SJSA1 (cell line): ENCODE results near the gene BMPR1B. TPM values are rescaled to one million over a fixed set of nuclear protein-coding genes. Genes with fewer than 3 reads are reported as not detected.
A peak's percentile ranks its signal among the peaks of the same experiment; 100 is the strongest.
"Not testable (repeated sequence)": the region's sequence is repeated elsewhere in the genome, so short reads cannot be mapped to it uniquely, and the experiment has no call there.

ENCODE experiments used
- DNase-seq, 2 experiments: peaks; one replicate each; pipeline ENCODE4 v3.0.0-alpha.2; 2015 to 2020; ENCODE audit warnings: low spot score in 2 of 2, low read depth in 1 of 2
- H3K27ac ChIP-seq: fragments of 250-450 bp; sonication (Bioruptor Pico); 2 replicates; pipeline ENCODE4 v1.5.1; 2020; ENCODE audit warnings: mild to moderate bottlenecking, moderate library complexity
- H3K27me3 ChIP-seq: fragments of 250-450 bp; sonication (Bioruptor Pico); replicated peaks from 2 replicates; pipeline ENCODE4 v1.5.1; 2020; ENCODE audit warnings: mild to moderate bottlenecking, moderate library complexity
- H3K36me3 ChIP-seq: fragments of 250-450 bp; sonication (Bioruptor Pico); 2 replicates; pipeline ENCODE4 v1.5.1; 2020; ENCODE audit warnings: mild to moderate bottlenecking
- H3K4me1 ChIP-seq: fragments of 250-450 bp; sonication (Bioruptor Pico); replicated peaks from 2 replicates; pipeline ENCODE4 v1.6.1; 2021; ENCODE audit warnings: mild to moderate bottlenecking
- H3K4me3 ChIP-seq: fragments of 250-450 bp; sonication (Bioruptor Pico); 2 replicates; pipeline ENCODE4 v1.5.1; 2020; ENCODE audit warnings: mild to moderate bottlenecking
- H3K9me3 ChIP-seq: fragments of 250-450 bp; sonication (Bioruptor Pico); replicated peaks from 2 replicates; pipeline ENCODE4 v1.5.1; 2020; ENCODE audit warnings: mild to moderate bottlenecking
- total RNA-seq: library from RNA; depleted of rRNA; stranded (reverse); fragments of >200 nt; shearing (Covaris generic); gene quantifications from 2 replicates; pipeline ENCODE4 v1.2.3, GENCODE V29; 2014

Gene BMPR1B
- total RNA-seq, 1 experiment from 2014 or later: 0.03 TPM

DNA sequence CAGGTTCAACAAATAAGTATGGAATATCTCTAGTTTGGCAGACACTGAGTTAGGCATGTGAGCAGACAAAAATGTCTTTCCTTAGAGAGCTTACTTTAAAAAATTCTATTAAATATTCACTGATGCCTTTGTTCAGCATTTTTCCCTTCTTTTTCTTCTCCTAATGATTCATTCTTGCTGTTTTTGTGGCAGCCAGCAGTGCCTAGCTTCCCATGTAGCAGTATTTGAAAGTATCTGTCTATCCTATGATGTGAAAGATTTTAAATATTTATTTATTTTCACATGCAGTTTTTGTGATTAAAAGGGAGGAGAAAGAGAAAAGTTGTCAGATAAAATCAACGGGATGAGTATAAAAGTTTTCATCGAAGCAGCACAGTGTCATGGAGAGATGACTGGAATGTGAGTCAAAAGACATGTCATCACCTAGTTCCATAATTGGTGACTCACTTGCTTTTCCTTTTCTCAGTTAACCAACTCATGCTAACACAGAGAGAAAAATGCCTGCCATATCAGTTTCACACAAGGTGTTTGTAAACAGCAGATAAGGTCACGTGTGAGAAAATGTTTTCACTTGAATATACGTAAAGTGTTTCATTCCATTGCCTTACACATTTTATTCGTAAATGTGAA is 69.8 kb downstream of the BMPR1B start:
- Histone ChIP-seq H3K27me3 (0 out of 2 replicates have a peak, but pooled peaks cover 3% of the 10 kb centered on the region), H3K27ac (no peak overlapping the region), H3K4me1 (no peaks in the 10 kb centered on the region), H3K4me3 (no peak overlapping the region), H3K36me3 (no peaks in the 10 kb centered on the region), H3K9me3 (no peaks in the 10 kb centered on the region)
- peak in 1 of 2 experiments; percentile 37 for DNase-seq

DNA sequence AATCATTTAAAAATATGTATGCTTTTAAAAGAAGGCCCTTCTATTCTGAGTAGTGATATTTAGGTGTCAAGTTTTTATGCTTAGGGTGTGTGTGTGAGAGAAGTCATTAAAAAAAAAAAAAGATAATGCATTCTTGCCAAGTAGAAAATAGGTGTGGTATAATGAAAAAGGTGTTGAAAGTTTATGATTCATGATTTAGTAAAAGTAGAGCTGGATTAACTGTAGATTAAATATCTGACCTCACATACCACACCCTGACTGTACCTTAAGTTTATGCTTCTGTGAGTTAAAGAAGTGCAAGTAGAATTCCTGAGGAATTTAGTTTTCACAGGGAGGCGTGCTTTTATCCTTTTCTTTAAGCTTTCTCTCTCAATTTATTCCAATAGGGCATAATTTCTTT is 71.1 kb downstream of the BMPR1B start:
- H3K36me3 ChIP-seq: no peaks in the 10 kb centered on the region
- no peaks in the 10 kb centered on the region for H3K9me3 ChIP-seq
- no peaks in the 10 kb centered on the region for H3K4me1 ChIP-seq
- no peak for DNase-seq
- no peak overlapping the region for H3K27ac ChIP-seq
- H3K27me3 ChIP-seq: 0 out of 2 replicates have a peak, but pooled peaks cover 3% of the 10 kb centered on the region
- no peak overlapping the region for H3K4me3 ChIP-seq

DNA sequence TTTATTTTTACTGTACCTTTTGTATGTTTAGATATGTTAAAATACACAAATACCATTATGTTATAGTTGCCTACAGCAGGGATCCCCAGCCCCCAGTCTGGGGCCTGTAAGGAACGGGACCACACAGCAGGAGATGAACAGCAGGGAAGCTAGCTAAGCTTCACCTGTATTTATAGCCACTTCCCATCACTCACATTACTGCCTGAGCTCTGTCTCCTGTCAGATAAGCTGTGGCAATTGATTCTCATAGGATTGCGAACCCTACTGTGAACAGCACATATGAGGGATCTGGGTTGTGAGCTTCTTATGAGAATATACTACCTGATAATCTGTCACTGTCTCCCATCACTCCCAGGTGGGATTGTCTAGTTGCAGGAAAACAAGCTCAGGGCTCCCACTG is 73.9 kb downstream of the BMPR1B start:
- H3K4me3 ChIP-seq: no peak overlapping the region
- 0 out of 2 replicates have a peak, but pooled peaks cover 3% of the 10 kb centered on the region for H3K27me3 ChIP-seq
- no peaks in the 10 kb centered on the region for H3K36me3 ChIP-seq
- no peak for DNase-seq
- H3K9me3 ChIP-seq: no peaks in the 10 kb centered on the region
- no peak overlapping the region for H3K27ac ChIP-seq
- H3K4me1 ChIP-seq: no peaks in the 10 kb centered on the region

DNA sequence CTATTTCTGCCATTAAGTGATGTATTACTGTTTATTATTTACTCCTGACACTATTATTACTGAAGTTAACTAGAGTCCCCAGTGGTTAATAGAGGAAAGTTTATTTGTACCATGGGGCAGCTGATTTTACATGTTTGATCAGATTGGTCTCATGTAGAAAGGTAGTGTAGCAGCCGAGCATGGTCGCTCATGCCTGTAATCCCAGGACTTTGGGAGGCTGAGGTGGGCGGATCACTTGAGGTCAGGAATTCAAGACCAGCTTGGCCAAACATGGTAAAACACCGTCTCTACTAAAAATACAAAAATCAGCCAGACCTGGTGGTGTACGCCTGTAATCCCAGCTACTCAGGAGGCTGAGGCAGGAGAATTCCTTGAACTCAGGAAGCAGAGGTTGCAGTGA is 74.6 kb downstream of the BMPR1B start:
- H3K27ac ChIP-seq, H3K36me3 ChIP-seq, H3K4me3 ChIP-seq, H3K27me3 ChIP-seq, DNase-seq, H3K4me1 ChIP-seq, H3K9me3 ChIP-seq: not testable (repeated sequence)

DNA sequence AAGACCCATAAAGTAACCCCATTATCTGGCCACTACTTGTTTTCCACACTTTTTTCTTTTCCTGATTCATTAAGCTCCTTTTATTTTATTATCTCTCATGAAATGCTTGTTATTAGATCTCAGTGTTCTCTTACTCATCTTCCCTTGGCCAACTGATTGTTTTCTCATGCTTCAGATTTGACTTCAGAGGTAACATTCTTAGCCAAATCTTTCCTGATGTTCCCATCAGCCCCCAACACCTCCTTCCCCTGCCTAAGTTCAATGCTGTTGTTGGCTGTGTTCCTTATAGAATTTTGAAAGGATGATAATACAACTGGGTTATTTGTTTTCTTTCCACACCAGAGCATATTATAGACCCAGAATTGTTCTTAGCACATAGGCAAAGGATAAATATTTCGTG is 75.6 kb downstream of the BMPR1B start:
- Histone ChIP-seq H3K9me3 (no peaks in the 10 kb centered on the region), H3K27me3 (no peaks in the 10 kb centered on the region), H3K36me3 (no peaks in the 10 kb centered on the region), H3K4me1 (no peaks in the 10 kb centered on the region), H3K27ac (no peak overlapping the region), H3K4me3 (no peak overlapping the region)
- no peak for DNase-seq

DNA sequence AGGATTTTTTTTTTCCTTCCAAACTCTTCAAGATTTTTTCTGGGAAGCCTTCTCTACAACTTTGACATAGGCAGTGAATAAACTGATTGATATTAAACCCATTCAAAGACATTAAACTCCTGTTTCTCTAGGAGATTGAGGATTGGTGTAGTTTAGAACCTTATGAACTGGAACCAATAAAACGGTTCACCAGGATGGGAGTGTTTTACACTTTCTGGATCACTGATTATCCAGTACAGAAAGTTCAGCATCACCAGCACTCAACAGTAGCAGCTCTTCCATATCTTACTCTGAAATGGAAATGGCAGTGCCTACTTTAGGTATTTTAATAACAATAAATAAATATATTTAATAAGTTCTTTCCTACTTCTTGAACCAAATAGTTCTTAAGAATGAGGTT is 76.7 kb downstream of the BMPR1B start:
- DNase-seq: no peak
- Histone ChIP-seq H3K4me1 (no peaks in the 10 kb centered on the region), H3K9me3 (no peaks in the 10 kb centered on the region), H3K27me3 (no peaks in the 10 kb centered on the region), H3K4me3 (no peak overlapping the region), H3K27ac (no peak overlapping the region), H3K36me3 (no peaks in the 10 kb centered on the region)

DNA sequence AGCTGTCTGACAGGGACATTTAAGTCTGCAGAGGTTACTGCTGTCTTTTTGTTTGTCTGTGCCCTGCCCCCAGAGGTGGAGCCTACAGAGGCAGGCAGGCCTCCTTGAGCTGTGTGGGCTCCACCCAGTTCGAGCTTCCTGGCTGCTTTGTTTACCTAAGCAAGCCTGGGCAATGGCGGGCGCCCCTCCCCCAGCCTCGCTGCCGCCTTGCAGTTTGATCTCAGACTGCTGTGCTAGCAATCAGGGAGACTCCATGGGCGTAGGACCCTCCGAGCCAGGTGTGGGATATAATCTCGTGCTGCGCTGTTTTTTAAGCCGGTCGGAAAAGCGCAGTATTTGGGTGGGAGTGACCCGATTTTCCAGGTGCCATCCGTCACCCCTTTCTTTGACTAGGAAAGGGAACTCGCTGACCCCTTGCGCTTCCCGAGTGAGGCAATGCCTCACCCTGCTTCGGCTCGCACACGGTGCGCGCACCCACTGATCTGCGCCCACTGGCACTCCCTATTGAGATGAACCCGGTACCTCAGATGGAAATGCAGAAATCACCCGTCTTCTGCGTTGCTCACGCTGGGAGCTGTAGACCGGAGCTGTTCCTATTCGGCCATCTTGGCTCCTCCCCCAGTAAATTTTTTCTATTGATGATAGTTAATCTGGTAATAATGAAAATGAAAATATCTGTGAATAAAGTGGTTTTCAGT is 83.6 kb downstream of the BMPR1B start:
- H3K4me3 ChIP-seq, DNase-seq: not testable (repeated sequence)

DNA sequence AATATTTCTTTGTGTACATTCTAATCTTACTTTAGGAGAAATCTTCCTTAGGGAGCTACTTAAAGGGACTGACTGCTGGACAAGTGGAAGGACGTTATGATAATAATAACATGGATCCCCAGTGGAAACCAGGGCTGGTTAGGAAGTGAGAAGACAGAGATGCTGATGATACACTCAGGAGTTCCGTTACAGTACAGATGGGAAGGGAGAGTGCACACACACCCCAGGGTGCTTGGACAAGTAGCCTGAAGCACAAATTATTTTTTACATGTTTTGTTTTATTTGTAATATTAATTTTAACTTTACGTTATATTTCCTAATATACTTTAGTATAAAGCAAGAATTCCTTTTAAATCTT is 84.1 kb downstream of the BMPR1B start:
- H3K4me3 ChIP-seq: no peak overlapping the region
- H3K9me3 ChIP-seq: 0 out of 2 replicates have a peak, but pooled peaks cover 4% of the 10 kb centered on the region
- no peaks in the 10 kb centered on the region for H3K27me3 ChIP-seq
- no peaks in the 10 kb centered on the region for H3K4me1 ChIP-seq
- H3K36me3 ChIP-seq: no peaks in the 10 kb centered on the region
- no peak for DNase-seq
- H3K27ac ChIP-seq: no peak overlapping the region

More for the DNA sequence above, 83.6 kb downstream of the BMPR1B start:
- H3K9me3 ChIP-seq, H3K36me3 ChIP-seq, H3K4me1 ChIP-seq, H3K27ac ChIP-seq, H3K27me3 ChIP-seq: not testable (repeated sequence)

DNA sequence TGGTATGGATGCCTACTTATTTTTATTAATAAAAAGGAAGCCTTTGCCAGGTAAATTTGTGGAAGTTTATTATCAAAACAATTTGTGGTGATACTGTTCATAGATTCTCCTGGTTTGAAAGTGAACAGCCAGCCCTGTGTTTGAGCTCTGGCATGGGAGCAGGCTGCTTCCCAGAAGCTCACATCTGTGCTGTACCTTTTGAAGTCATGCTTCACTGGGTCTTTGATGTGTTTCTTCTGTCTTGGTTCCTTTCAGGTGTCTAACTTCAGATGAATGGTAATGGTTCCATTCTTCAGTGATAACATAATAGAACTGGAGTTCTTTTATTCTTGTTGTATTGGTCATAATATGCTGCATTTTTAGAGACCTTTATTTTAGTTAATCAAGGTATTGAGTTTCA is 85.5 kb downstream of the BMPR1B start:
- Histone ChIP-seq H3K4me1 (no peaks in the 10 kb centered on the region), H3K27ac (no peak overlapping the region), H3K27me3 (no peaks in the 10 kb centered on the region), H3K9me3 (0 out of 2 replicates have a peak, but pooled peaks cover 4% of the 10 kb centered on the region), H3K36me3 (no peaks in the 10 kb centered on the region), H3K4me3 (no peak overlapping the region)
- DNase-seq: no peak

DNA sequence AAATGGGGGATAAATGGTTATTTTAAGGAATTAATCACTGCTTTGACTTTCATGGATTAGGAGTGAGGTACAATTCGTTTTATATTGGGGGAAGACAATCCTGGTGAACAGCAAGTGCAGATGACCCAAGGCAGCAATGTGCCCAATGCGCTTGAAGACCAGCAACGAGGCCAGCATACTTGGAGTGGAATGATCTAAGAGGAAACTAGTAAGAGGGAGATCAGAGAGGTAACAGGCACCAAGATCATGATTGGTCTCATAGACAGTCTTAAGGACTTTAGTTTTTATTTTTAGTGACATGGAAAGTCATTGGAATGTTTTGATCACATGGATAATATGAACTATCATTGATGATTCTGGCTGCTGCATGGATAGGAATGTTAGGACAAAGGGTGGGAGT is 90.6 kb downstream of the BMPR1B start:
- H3K4me1 ChIP-seq: no peaks in the 10 kb centered on the region
- H3K27me3 ChIP-seq: no peaks in the 10 kb centered on the region

DNA sequence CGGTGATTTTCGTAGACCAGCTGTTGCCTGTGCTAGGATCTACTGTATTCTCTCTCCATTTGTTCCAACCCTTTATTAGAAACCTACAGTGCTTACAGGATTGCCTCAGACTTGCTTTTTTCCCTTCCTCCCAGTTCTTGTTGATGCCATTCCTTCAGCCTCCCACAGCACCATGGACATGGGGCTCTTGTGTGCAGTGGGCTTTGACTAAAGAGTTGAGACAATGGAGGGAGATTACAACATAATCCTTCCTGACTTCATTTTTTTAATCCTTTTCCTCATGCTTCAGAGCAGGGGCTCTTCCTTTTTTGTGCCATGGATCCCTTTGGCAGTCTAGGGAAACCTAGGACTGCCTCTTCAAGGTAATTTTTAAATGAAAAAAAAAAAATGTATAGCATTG is 92.1 kb downstream of the BMPR1B start:
- H3K36me3 ChIP-seq: no peaks in the 10 kb centered on the region
- H3K4me1 ChIP-seq: no peaks in the 10 kb centered on the region
- no peak for DNase-seq
- H3K27me3 ChIP-seq: no peaks in the 10 kb centered on the region; the same call in 1 of the 2 replicates
- H3K4me3 ChIP-seq: no peak overlapping the region
- 0 out of 2 replicates have a peak, but pooled peaks cover 4% of the 10 kb centered on the region for H3K9me3 ChIP-seq
- no peak overlapping the region for H3K27ac ChIP-seq

More for the DNA sequence above, 90.6 kb downstream of the BMPR1B start:
- no peak overlapping the region for H3K27ac ChIP-seq
- 0 out of 2 replicates have a peak, but pooled peaks cover 4% of the 10 kb centered on the region for H3K9me3 ChIP-seq
- H3K4me3 ChIP-seq: no peak overlapping the region
- DNase-seq: no peak
- no peaks in the 10 kb centered on the region for H3K36me3 ChIP-seq

DNA sequence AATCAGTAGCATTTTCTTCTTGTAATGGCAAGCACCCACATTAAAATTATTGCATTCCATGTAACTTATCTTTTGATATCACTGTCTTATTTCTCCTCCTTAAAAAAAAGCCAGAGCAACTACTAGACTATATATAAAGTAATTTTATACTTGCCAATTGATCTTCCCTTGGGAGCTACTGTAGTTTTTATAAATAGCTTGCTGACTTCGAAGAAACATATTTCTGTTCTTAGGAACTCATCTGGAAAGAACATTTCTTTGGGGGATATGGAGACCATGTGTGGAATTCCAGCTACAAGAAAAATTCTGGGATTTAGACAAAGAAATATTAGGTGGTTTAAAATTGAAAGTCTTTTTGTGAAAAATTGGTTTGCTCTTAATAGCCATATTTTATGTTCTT is 94.9 kb downstream of the BMPR1B start:
- H3K4me1 ChIP-seq: no peaks in the 10 kb centered on the region
- no peaks in the 10 kb centered on the region; the same call in 1 of the 2 replicates for H3K27me3 ChIP-seq
- H3K27ac ChIP-seq: no peak overlapping the region
- no peaks in the 10 kb centered on the region for H3K9me3 ChIP-seq
- no peaks in the 10 kb centered on the region for H3K36me3 ChIP-seq
- H3K4me3 ChIP-seq: no peak overlapping the region
- DNase-seq: no peak

DNA sequence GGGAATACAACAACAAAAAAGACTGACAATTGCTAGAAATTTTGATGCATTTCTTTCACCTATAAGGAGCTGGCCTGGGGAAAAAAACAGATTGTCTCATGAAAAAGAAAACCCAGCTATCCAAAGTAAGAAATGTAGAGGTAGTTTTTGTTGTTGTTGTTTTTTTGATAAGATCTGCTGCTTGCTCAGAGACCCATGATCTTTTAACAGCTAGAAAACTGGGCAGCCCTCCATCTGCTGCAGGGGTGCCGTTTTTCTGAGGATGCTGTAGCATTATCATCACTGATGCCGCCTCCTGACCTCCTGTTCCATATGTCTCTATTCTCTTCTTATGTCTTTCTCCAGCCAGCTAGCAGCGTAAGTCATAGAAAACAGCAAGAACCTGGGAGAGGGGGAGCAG is 98.3 kb downstream of the BMPR1B start:
- no peak for DNase-seq
- peaks cover 3% of the 10 kb centered on the region; the same call in 1 of the 2 replicates for H3K27me3 ChIP-seq
- no peak overlapping the region for H3K27ac ChIP-seq
- no peak overlapping the region for H3K4me3 ChIP-seq
- H3K4me1 ChIP-seq: no peaks in the 10 kb centered on the region
- H3K36me3 ChIP-seq: no peaks in the 10 kb centered on the region
- no peaks in the 10 kb centered on the region for H3K9me3 ChIP-seq

DNA sequence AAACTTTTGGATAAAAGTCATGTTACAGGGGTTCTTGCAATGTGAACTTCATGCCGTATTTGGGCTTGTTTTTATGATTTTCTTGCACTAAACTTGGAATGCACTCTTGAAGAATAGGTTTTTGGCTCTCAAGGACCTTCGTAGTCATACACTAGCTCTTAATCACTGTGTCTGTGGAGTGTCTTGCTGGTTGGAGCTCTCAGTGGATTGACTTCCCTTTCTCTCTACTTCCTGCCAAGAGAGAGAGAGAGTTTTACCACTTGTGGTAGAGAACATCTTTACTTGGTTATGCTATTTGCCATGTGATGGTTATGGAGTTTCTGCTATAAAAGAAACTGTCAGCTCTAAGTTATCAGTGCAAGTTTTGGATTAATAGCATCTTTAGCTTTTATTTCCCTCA is 112.4 kb downstream of the BMPR1B start:
- Histone ChIP-seq H3K36me3 (no peaks in the 10 kb centered on the region), H3K27ac (no peak overlapping the region), H3K4me1 (no peaks in the 10 kb centered on the region), H3K4me3 (no peak overlapping the region), H3K9me3 (no peaks in the 10 kb centered on the region), H3K27me3 (no peaks in the 10 kb centered on the region)
- DNase-seq: no peak
